Endothelial cell of umbilical vein (primary cell): ENCODE results near the gene EML6. TPM values are rescaled to one million over a fixed set of nuclear protein-coding genes. Genes with fewer than 3 reads are reported as not detected.

ENCODE experiments used
- BruUV-seq: library from RNA; stranded (reverse); fragments of 400-500 nt; replicated peaks from 2 replicates; lab custom pipeline; 2021; lab: Mats Ljungman, UMichigan
- CTCF ChIA-PET: fragments of 300-600, 350-600 bp; sonication (Branson Sonifier 250); formaldehyde crosslinking; loops from one replicate; lab custom pipeline; 2021; ENCODE audit warnings: antibody characterized with exemption, inconsistent platforms; lab: Charles Lee
- POLR2A ChIA-PET: fragments of 300-600, 350-600 bp; sonication (Branson Sonifier 250); formaldehyde crosslinking; loops from one replicate; lab custom pipeline; 2021; ENCODE audit warnings: antibody characterized with exemption, inconsistent platforms; lab: Charles Lee
- DNase-seq: peaks from one replicate; pipeline ENCODE4 v3.0.0-alpha.2; 2011; ENCODE audit warnings: low read depth, low spot score
- FAIRE-seq: peaks from 2 replicates; lab custom pipeline; 2011; peaks lifted over from hg19 to GRCh38; lab: Jason Lieb, UNC
- H2AFZ ChIP-seq: 2 replicates; pipeline ENCODE4 v1.6.0; 2012; ENCODE audit warnings: low read depth, low read length, control low read depth, inconsistent platforms
- H3K27ac ChIP-seq: 2 replicates; pipeline ENCODE4 v1.5.1; 2011; ENCODE audit warnings: low read depth, mild to moderate bottlenecking, control low read depth, low read length, moderate library complexity; ENCODE audit not compliant: insufficient read depth
- H3K27me3 ChIP-seq, 2 experiments: 2 replicates each; pipeline versions ENCODE4 v1.6.0 to v1.6.1; 2011; ENCODE audit warnings: low read length in 2 of 2, mixed read lengths in 1 of 2; ENCODE audit not compliant: control insufficient read depth in 2 of 2, insufficient read depth in 2 of 2
- H3K36me3 ChIP-seq, 2 experiments: 2 replicates in 1 of 2; 3 replicates in 1 of 2; pipeline ENCODE4 v1.5.1; 2011; ENCODE audit warnings: low read length in 2 of 2, mild to moderate bottlenecking in 1 of 2, moderate library complexity in 1 of 2; ENCODE audit not compliant: control insufficient read depth in 2 of 2, insufficient read depth in 2 of 2; ENCODE audit errors: extremely low read depth in 1 of 2
- H3K4me1 ChIP-seq: 3 replicates; pipeline ENCODE4 v1.5.1; 2011; ENCODE audit warnings: mild to moderate bottlenecking, low read length; ENCODE audit not compliant: control insufficient read depth, insufficient read depth; ENCODE audit errors: extremely low read depth
- H3K4me2 ChIP-seq: 2 replicates; pipeline ENCODE4 v1.6.1; 2011; ENCODE audit warnings: low read length, control low read depth, mixed read lengths; ENCODE audit not compliant: insufficient read depth
- H3K4me3 ChIP-seq, 3 experiments: fragments of 200-600 bp in 1 of 3; sonication (generic), shearing (Covaris generic) in 1 of 3; replicated peaks in 1 of 3; 2 replicates each; pipeline ENCODE4 v1.5.1; 2011 to 2016; ENCODE audit warnings: control low read depth in 3 of 3, low read length in 3 of 3, mild to moderate bottlenecking in 2 of 3, inconsistent platforms in 1 of 3, low read depth in 1 of 3, moderate library complexity in 1 of 3; ENCODE audit not compliant: insufficient read depth in 1 of 3
- H3K79me2 ChIP-seq: 2 replicates; pipeline ENCODE4 v1.6.0; 2012; ENCODE audit warnings: low read length, inconsistent platforms; ENCODE audit not compliant: control insufficient read depth, insufficient read depth
- H3K9ac ChIP-seq: replicated peaks from 2 replicates; pipeline ENCODE3; 2011; ENCODE audit warnings: low read length, control low read depth; ENCODE audit not compliant: insufficient read depth; ENCODE audit errors: extremely low read depth
- H3K9me1 ChIP-seq: replicated peaks from 3 replicates; pipeline ENCODE4 v1.6.0; 2011; ENCODE audit warnings: mild to moderate bottlenecking, low read length; ENCODE audit not compliant: control insufficient read depth, insufficient read depth; ENCODE audit errors: extremely low read depth
- H3K9me3 ChIP-seq: replicated peaks from 2 replicates; pipeline ENCODE4 v1.5.1; 2012; ENCODE audit warnings: low read length, inconsistent platforms; ENCODE audit not compliant: control insufficient read depth, insufficient read depth
- H4K20me1 ChIP-seq: replicated peaks from 2 replicates; pipeline ENCODE3; 2011; ENCODE audit warnings: mild to moderate bottlenecking, low read length; ENCODE audit not compliant: control insufficient read depth, insufficient read depth; ENCODE audit errors: extremely low read depth
- CTCF ChIP-seq, 2 donors: IDR thresholded peaks; 1 replicate in 1 of 2; 2 replicates in 1 of 2; pipeline ENCODE4 v1.5.1; 2011; ENCODE audit warnings: low read length in 2 of 2, mild to moderate bottlenecking in 2 of 2, moderate library complexity in 2 of 2, control low read depth in 1 of 2, inconsistent platforms in 1 of 2, low read depth in 1 of 2; ENCODE audit not compliant: insufficient read depth in 1 of 2; ENCODE audit errors: extremely low read depth in 1 of 2
- EZH2 ChIP-seq: IDR thresholded peaks from 2 replicates; pipeline ENCODE4 v1.6.1; 2012; ENCODE audit warnings: borderline replicate concordance, low read depth, mild to moderate bottlenecking, moderate library complexity, low read length, inconsistent platforms; ENCODE audit not compliant: severe bottlenecking
- FOS ChIP-seq: IDR thresholded peaks from 2 replicates; pipeline ENCODE4 v1.6.1; 2011; ENCODE audit warnings: mild to moderate bottlenecking, low read length, moderate library complexity, borderline replicate concordance; ENCODE audit not compliant: insufficient read depth
- GATA2 ChIP-seq: IDR thresholded peaks from 2 replicates; pipeline ENCODE4 v1.7.0; 2011; ENCODE audit warnings: low read depth, mild to moderate bottlenecking, moderate library complexity, mixed read lengths, low read length; ENCODE audit not compliant: insufficient read length, insufficient read depth
- JUN ChIP-seq: IDR thresholded peaks from 2 replicates; pipeline ENCODE4 v1.6.1; 2011; ENCODE audit warnings: borderline replicate concordance, low read depth; ENCODE audit not compliant: insufficient read length, insufficient read depth
- MAX ChIP-seq: IDR thresholded peaks from 2 replicates; pipeline ENCODE4 v1.6.1; 2011; ENCODE audit not compliant: insufficient read depth, insufficient read length
- MYC ChIP-seq: IDR thresholded peaks from one replicate; pipeline ENCODE4 v1.6.1; 2011; ENCODE audit warnings: mild to moderate bottlenecking, low read depth, low read length
- POLR2A ChIP-seq: IDR thresholded peaks from 2 replicates; pipeline ENCODE4 v1.6.1; 2012; ENCODE audit warnings: low read depth, mild to moderate bottlenecking, control low read depth, low read length
- POLR2AphosphoS5 ChIP-seq: IDR thresholded peaks from 2 replicates; pipeline ENCODE4 v1.6.1; 2012; ENCODE audit warnings: low read depth, mild to moderate bottlenecking, control low read depth, low read length, moderate library complexity; ENCODE audit not compliant: insufficient read depth
- dilution Hi-C: fragments of 300-500 bp; cut with MboI; formaldehyde crosslinking; loops from one replicate; pipeline ENCODE4 v1.15.0; 2019; ENCODE audit warnings: low sequenced_read_pairs; ENCODE audit not compliant: extremely low pct_ligation_motif_present
- intact Hi-C: fragments of 100-400 bp; cut with micrococcal nuclease; formaldehyde crosslinking; loops from one replicate; pipeline ENCODE4 v1.10.0; 2022
- polyA plus RNA-seq, 4 experiments: library from polyadenylated mRNA; depleted of rRNA in 3 of 4; stranded (reverse) in 3 of 4; unstranded in 1 of 4; fragments of >200 nt; gene quantifications; 2 replicates each; pipeline versions ENCODE4 v1.2.1 to v1.2.3, GENCODE V29; 2011 to 2012; ENCODE audit warnings: missing spikeins in 1 of 4
- total RNA-seq: library from RNA; stranded (reverse); gene quantifications from 2 replicates; pipeline ENCODE4 v1.2.3, GENCODE V29; 2021

EML6 gene
- total and polyA plus RNA-seq, 2 donors (not counting 3 experiments of a cell fraction or from before 2014, with no cell fraction given): 0.79 to 2.1 TPM

- POLR2A ChIA-PET: no interaction called here
- no peak overlapping the region for H3K4me3 ChIP-seq
- BruUV-seq: no TSS peak
- no peaks in the 10 kb centered on the region for H4K20me1 ChIP-seq
- H3K79me2 ChIP-seq: no peaks in the 10 kb centered on the region
- DNase-seq: no peak
- dilution Hi-C loops (no loop called here), intact Hi-C loops (no loop called here)
- FAIRE-seq: no peak
- H3K27me3 ChIP-seq: peaks cover 5 to 7% of the 10 kb centered on the region in 2 experiments
- no peak for TF ChIP-seq MAX
- TF ChIP-seq GATA2: no peak
- no peak for TF ChIP-seq POLR2A
- no peak for TF ChIP-seq CTCF (IDR thresholded peaks at IDR 0.05; ENCODE audit: extremely low read depth in 1 of 2, insufficient read depth in 1 of 2, low read depth in 1 of 2, low read length in 2 of 2)
- no peak for TF ChIP-seq EZH2
- no peak for TF ChIP-seq MYC
- no peaks in the 10 kb centered on the region for H3K4me1 ChIP-seq
- H3K4me2 ChIP-seq: no peak overlapping the region
- no peak overlapping the region for H3K27ac ChIP-seq
- no peaks in the 10 kb centered on the region for H3K9me3 ChIP-seq
- H3K36me3 ChIP-seq: no peaks in the 10 kb centered on the region
- no peak overlapping the region for H3K9ac ChIP-seq
- CTCF ChIA-PET: interaction anchor here (1.1 kb wide), 1 partner anchor 25 kb away, joined by 3 read pairs; no protein-coding TSS in a partner anchor
- H2AFZ ChIP-seq: no peak overlapping the region
- no peaks in the 10 kb centered on the region for H3K9me1 ChIP-seq
Observed at GRCh38 chr2:54864096-54864495, 140.6 kb downstream of the EML6 start.

- H2AFZ ChIP-seq: no peak overlapping the region
- no peaks in the 10 kb centered on the region for H3K4me1 ChIP-seq
- H3K36me3 ChIP-seq: no peaks in the 10 kb centered on the region
- no peak for DNase-seq
- intact Hi-C loops (no loop called here), dilution Hi-C loops (no loop called here)
- no TSS peak for BruUV-seq
- H3K27me3 ChIP-seq: peaks cover 5 to 7% of the 10 kb centered on the region in 2 experiments
- no peaks in the 10 kb centered on the region for H3K9me1 ChIP-seq
- CTCF ChIA-PET: no interaction called here
- no peak overlapping the region for H3K4me3 ChIP-seq
- no peaks in the 10 kb centered on the region for H3K9me3 ChIP-seq
- FAIRE-seq: no peak
- H4K20me1 ChIP-seq: no peaks in the 10 kb centered on the region
- H3K4me2 ChIP-seq: no peak overlapping the region
- H3K27ac ChIP-seq: no peak overlapping the region
- H3K9ac ChIP-seq: no peak overlapping the region
- no peaks in the 10 kb centered on the region for H3K79me2 ChIP-seq
- POLR2A ChIA-PET: no interaction called here
- TF ChIP-seq MAX (no peak), JUN (no peak), MYC (no peak), GATA2 (no peak), POLR2A (no peak), POLR2AphosphoS5 (no peak), FOS (no peak), CTCF (IDR thresholded peaks at IDR 0.05; ENCODE audit: extremely low read depth in 1 of 2, insufficient read depth in 1 of 2, low read depth in 1 of 2, low read length in 2 of 2) (no peak), EZH2 (no peak)
Observed at GRCh38 chr2:54864727-54865126, 141.3 kb downstream of the EML6 start.
